ENCODE results near the gene ERP27.

ERP27 gene

DNA sequence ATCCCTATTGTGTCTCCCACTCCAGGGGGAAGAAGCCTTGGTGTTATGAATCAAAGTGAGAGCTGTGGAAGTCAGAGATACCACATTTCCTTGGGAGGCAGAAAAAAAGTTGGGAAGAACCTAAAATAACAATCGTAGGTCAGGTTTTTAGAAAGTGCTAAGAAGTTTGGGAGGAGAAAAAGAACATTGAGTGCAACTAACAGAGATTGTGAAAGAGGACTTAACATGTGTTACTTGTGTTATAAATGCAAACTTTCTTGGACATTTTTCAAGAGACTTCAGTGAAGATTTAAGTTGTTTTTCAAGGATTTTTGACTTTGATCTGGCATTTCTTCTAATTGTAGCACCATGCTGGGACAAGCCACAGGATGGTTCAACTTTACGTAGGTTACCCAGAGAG, 7.8 kb upstream of the ERP27 start:
- Histone ChIP-seq H3K4me3 (replicated peaks; ENCODE audit: low read depth, low read length) (no peak overlapping the region), H3K27me3 (replicated peaks; ENCODE audit: control insufficient read depth, insufficient read depth, low read length) (no peaks in the 10 kb centered on the region), H3K36me3 (ENCODE audit: control insufficient read depth, insufficient read depth, low read length) (peaks cover 34% of the 10 kb centered on the region)
- TF ChIP-seq, protein P1, sequence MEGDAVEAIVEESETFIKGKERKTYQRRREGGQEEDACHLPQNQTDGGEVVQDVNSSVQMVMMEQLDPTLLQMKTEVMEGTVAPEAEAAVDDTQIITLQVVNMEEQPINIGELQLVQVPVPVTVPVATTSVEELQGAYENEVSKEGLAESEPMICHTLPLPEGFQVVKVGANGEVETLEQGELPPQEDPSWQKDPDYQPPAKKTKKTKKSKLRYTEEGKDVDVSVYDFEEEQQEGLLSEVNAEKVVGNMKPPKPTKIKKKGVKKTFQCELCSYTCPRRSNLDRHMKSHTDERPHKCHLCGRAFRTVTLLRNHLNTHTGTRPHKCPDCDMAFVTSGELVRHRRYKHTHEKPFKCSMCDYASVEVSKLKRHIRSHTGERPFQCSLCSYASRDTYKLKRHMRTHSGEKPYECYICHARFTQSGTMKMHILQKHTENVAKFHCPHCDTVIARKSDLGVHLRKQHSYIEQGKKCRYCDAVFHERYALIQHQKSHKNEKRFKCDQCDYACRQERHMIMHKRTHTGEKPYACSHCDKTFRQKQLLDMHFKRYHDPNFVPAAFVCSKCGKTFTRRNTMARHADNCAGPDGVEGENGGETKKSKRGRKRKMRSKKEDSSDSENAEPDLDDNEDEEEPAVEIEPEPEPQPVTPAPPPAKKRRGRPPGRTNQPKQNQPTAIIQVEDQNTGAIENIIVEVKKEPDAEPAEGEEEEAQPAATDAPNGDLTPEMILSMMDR (IDR thresholded peaks at IDR 0.05; ENCODE audit: insufficient read depth, low read length, poor library complexity, severe bottlenecking) = no peak
- DNase-seq (ENCODE audit: extremely low read depth, insufficient read length) = no peak

DNA sequence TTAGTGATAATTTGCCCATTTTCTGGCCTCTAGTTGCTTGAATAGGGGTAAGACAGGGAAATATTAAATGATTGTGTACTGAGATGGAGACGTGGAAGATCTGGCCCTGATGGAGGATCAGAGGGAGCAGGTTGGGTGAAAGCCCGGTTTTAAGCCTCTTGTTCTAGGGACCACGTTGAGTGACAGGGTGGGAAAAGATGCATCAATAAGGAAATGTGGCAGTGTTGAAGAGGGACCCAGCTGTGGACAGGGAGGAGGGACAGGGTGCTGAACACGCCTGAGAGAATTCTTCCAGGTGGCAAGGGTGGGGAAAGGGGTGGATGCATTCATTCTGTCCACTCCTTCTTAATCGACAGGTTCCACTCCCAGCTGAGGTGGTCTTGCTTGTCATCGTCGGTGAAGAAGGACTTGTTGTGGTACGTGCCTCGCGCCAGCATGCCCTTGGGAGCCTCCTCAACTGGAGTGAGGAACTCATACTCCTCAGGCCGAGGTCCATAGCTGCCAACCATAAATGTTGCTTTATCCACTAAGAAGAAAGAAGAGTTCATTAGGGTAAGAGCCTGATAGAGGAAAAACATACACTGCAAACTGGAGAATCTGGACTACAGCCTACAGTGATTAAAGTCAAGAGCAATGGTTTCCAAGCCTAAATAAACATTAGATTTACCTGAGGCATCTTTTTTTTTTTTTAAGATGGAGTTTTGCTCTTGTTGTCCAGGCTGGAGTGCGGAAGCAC, 4.0 kb upstream of the ERP27 start:
- peaks cover 23% of the 10 kb centered on the region for H3K36me3 ChIP-seq (ENCODE audit: control insufficient read depth, insufficient read depth, low read length)
- DNase-seq (ENCODE audit: extremely low read depth, insufficient read length) = no peak

DNA sequence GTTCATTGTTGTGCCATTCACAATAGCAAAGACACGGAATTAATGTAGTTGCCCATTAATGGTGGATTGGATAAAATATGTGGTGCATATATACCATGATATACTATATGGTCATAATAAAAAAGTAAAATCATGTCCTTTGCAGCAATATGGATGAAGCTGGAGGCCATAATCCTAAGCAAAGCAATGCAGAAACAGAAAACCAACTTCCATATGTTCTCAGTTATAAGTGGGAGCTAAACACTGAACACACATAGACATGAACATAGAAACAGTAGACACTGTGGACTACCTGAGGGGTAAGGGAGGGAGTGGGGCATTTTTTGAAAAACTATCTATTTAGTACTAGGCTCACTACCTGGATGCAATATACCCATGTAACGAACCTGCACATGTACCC, 3.0 kb upstream of the ERP27 start:
- Histone ChIP-seq H3K4me3 (replicated peaks; ENCODE audit: low read depth, low read length) (no peak overlapping the region), H3K36me3 (ENCODE audit: control insufficient read depth, insufficient read depth, low read length) (peaks cover 17% of the 10 kb centered on the region), H3K27me3 (replicated peaks; ENCODE audit: control insufficient read depth, insufficient read depth, low read length) (no peaks in the 10 kb centered on the region)
- no peak for DNase-seq (ENCODE audit: extremely low read depth, insufficient read length)
- TF ChIP-seq, protein P1 (IDR thresholded peaks at IDR 0.05; ENCODE audit: insufficient read depth, low read length, poor library complexity, severe bottlenecking) = no peak

More for the DNA sequence above, 4.0 kb upstream of the ERP27 start:
- H3K4me3 ChIP-seq (replicated peaks; ENCODE audit: low read depth, low read length) = no peak overlapping the region
- TF ChIP-seq, protein P1 (IDR thresholded peaks at IDR 0.05; ENCODE audit: insufficient read depth, low read length, poor library complexity, severe bottlenecking) = no peak
- no peaks in the 10 kb centered on the region for H3K27me3 ChIP-seq (replicated peaks; ENCODE audit: control insufficient read depth, insufficient read depth, low read length)

DNA sequence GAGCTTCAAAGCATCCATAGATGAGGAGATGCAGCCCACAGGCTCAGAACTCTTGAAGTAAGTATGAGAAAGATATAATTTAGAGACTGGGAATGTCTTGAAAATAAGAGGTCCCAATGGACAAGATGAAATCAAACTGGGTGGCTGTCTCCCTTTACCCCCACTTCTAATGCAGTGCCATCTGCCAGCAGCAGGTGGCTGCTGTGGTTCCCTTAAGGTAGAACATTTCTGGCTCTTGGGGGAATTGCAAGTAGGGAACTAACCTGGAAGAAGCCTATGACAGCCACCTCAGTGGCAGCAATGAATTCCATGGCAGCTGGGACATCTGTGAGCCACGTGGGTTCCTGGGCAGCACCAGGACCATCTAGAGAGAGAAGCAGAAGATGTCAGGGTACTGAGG, 648 bp downstream of the ERP27 start:
- Histone ChIP-seq H3K27me3 (replicated peaks; ENCODE audit: control insufficient read depth, insufficient read depth, low read length) (no peaks in the 10 kb centered on the region), H3K4me3 (replicated peaks; ENCODE audit: low read depth, low read length) (no peak overlapping the region), H3K36me3 (ENCODE audit: control insufficient read depth, insufficient read depth, low read length) (peaks cover 5% of the 10 kb centered on the region)
- TF ChIP-seq, protein P1 (IDR thresholded peaks at IDR 0.05; ENCODE audit: insufficient read depth, low read length, poor library complexity, severe bottlenecking) = peak; percentile 57
- no peak for DNase-seq (ENCODE audit: extremely low read depth, insufficient read length)

DNA sequence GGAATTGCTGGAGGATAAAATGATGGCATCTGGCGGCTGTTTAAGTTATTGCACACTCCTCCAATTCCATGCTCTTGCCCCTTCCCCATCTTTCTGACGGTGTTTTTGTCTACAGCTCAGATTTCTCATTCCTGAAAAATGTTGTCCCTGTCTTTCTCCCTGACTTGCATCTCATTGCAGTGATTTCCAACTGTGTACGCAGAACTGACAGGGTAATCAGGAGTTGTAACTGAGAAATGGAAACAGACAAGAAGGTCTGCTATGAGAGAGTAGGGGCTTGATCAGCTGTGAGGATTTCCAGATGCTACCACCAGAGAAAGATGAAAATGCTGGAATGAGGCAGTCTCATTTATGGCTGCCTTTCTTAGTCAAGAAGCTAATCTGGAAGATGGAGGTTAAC, 1.3 kb downstream of the ERP27 start:
- H3K4me3 ChIP-seq (replicated peaks; ENCODE audit: low read depth, low read length) = no peak overlapping the region
- no peaks in the 10 kb centered on the region for H3K27me3 ChIP-seq (replicated peaks; ENCODE audit: control insufficient read depth, insufficient read depth, low read length)
- TF ChIP-seq, protein P1 (IDR thresholded peaks at IDR 0.05; ENCODE audit: insufficient read depth, low read length, poor library complexity, severe bottlenecking) = no peak
- no peak for DNase-seq (ENCODE audit: extremely low read depth, insufficient read length)
- no peaks in the 10 kb centered on the region; the same call in none of the 2 replicates for H3K36me3 ChIP-seq (ENCODE audit: control insufficient read depth, insufficient read depth, low read length)
